ENCODE results near the gene RASSF4.

Gene RASSF4

GRCh38 chr10:44947371-44948152 lies 12.0 kb upstream of the RASSF4 start:
- in situ Hi-C loops (cut with MboI; ENCODE audit: low sequenced_read_pairs), result no loop called here

GRCh38 chr10:44948642-44949041 lies 11.0 kb upstream of the RASSF4 start:
- in situ Hi-C loops (cut with MboI; ENCODE audit: low sequenced_read_pairs), result no loop called here

- in situ Hi-C loops (cut with MboI; ENCODE audit: low sequenced_read_pairs), result no loop called here
Observed at GRCh38 chr10:44949127-44949802, 10.3 kb upstream of the RASSF4 start.

- in situ Hi-C loops (cut with MboI; ENCODE audit: low sequenced_read_pairs), result loop anchor here (25.0 kb wide), 1 partner anchor 1538 kb away; the partner anchor contains the start of gene HNRNPF
Observed at GRCh38 chr10:44949915-44950314, 9.7 kb upstream of the RASSF4 start.

DNA sequence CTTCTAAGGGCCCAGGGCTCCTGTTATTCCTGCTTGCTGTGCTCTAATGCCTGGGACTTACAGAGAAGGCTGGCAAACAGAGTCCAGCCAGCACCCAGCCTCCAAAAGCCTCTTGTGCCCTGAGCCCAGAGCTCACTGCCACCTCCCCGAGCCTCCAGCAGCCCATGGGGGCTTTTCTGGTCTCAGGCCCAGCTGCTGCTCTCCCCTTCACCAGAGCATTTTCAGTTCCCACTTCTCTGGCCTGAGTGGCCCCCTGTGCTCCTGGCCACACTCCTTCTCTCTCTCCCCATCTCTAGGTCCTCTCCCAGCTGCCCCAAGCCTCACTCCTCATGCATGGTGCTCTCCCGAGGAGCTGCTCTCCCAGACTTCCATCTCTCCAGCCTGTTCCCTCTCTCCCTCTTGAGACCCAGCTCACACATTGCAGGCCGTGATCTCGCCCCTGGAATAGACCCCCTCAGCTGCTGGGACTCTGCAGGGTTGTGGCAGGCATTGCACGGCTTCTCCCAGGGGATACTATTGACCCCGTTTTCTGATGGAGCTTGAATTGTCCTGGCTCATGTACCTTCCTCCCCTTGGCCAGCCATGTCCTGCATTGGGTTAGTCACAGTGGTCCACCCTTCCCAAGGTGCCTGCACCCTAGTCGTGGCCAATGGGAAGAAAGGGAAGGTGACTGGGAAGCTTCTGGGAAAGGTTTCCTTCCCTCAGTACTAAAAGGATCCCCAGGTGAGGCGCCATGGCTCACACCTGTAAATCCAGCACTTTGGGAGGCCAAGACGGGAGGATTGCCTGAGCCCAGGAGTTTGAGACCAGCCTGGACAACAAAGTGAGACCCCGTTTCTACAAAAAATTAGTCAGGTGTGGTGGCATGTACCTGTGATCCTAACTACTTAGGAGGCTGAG lies 9.0 kb upstream of the RASSF4 start:
- in situ Hi-C loops (cut with MboI; ENCODE audit: low sequenced_read_pairs), result loop anchor here (25.0 kb wide), 1 partner anchor 1538 kb away; the partner anchor contains the start of gene HNRNPF

- in situ Hi-C loops (cut with MboI; ENCODE audit: low sequenced_read_pairs), result loop anchor here (25.0 kb wide), 1 partner anchor 1539 kb away; the partner anchor contains the start of gene HNRNPF
Observed at GRCh38 chr10:44951576-44952226, 7.9 kb upstream of the RASSF4 start.

- in situ Hi-C loops (cut with MboI; ENCODE audit: low sequenced_read_pairs), result loop anchor here (25.0 kb wide), 1 partner anchor 1541 kb away; the partner anchor contains the start of gene HNRNPF
Observed at GRCh38 chr10:44952779-44953231, 6.8 kb upstream of the RASSF4 start.

DNA sequence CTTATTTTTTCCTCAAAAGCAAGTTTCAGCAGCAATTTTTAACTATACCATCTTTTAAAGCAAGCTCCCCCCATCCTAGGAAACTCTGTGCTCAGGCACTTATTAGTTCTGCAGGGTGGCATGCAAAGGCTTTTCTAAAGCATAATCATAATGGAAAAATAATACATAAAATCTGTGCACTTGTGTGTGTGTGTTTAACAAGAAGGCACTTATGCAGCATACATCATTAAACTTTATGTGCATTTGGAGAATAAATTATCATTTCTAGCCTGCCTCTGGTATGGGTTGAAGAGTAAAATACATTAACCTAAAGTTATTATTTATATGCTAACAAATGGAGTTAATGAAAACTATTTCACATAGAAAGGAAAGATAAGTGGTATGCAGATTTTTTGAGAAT lies 5.6 kb upstream of the RASSF4 start:
- in situ Hi-C loops (cut with MboI; ENCODE audit: low sequenced_read_pairs), result loop anchor here (25.0 kb wide), 1 partner anchor 1542 kb away; the partner anchor contains the start of gene HNRNPF

GRCh38 chr10:44954962-44955361 lies 4.6 kb upstream of the RASSF4 start:
- in situ Hi-C loops (cut with MboI; ENCODE audit: low sequenced_read_pairs), result loop anchor here (25.0 kb wide), 1 partner anchor 1543 kb away; the partner anchor contains the start of gene HNRNPF

DNA sequence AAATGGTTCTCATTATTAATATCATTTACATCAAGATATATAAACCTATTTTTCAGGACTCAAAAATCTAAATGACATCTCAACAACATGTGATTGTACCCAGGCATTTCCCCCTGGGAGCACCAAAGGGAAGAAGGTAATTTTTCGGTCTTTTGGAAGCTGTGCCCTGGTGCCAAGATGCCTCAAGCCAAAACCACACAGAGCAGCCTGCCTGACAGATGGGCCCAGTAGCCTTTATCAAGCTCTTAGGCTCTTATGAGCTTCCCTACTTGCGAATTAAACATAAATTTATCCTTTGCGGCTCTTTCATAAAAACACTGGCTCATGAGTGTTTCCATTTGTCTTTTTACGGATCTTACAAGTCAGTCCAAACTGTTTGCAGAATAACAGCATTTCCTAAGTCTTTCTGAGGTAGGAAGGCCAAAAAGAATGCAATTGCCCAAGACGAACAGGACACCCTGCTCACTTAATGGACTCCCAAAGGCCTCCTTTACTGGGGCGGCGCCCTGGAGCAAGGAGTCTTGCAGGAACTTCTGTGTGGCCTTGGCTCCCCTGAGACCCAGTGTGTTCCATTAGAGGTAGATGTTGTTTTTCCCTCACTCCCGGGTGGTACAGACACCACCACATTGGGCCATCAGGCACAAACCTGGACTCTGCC lies 4.1 kb upstream of the RASSF4 start:
- in situ Hi-C loops (cut with MboI; ENCODE audit: low sequenced_read_pairs), result loop anchor here (25.0 kb wide), 1 partner anchor 1543 kb away; the partner anchor contains the start of gene HNRNPF

- in situ Hi-C loops (cut with MboI; ENCODE audit: low sequenced_read_pairs), result loop anchor here (25.0 kb wide), 1 partner anchor 1544 kb away; the partner anchor contains the start of gene HNRNPF
Observed at GRCh38 chr10:44956226-44956625, 3.4 kb upstream of the RASSF4 start.

DNA sequence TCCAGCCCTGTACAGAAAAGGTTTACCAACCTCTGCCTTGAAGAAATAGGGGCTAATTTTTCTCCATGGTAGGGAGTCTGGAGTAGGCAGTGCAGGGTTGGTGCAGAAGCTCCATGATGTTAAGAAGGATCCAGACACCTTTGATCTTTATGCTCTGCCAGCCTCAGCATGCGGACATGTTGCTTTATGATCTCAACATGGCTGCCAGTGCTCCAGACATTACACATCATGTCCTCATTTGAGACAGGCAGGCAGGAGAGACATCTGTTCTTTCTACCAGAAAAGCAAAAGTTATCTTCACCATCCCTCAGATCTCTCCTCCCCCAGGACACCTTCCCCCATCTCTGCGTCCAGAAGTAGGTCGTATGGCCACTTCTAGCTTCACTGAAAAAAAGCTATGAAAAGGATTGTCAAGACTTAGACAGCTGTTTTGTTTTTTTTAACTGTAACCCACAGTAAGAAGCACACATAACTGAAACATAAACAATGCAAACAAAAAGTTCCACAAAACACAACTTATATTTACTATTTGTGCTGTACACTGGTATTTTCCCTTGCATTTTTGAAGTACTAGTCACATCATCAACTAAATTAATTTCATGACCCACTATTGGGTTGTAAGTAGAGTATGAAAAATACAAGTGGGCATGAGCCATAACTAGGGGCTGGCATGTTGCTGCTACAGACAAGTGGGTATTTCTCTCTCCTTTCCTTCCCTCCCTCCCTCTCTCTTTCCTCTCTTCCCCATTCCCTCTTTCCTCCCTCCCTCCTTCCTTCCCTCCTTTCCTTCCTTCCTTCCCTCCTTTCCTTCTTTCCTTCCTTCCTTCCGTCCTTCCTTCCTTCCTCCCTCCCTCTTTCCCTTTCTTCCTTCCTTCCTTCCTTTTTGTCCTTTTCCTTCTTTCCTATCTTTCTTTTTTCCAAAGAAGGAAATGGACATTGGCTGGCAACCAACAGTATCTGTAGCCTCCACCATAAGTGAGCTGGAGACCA lies 2.6 kb upstream of the RASSF4 start:
- in situ Hi-C loops (cut with MboI; ENCODE audit: low sequenced_read_pairs), result loop anchor here (25.0 kb wide), 1 partner anchor 1545 kb away; the partner anchor contains the start of gene HNRNPF

GRCh38 chr10:44958196-44958897 lies 1.3 kb upstream of the RASSF4 start:
- in situ Hi-C loops (cut with MboI; ENCODE audit: low sequenced_read_pairs), result loop anchor here (25.0 kb wide), 1 partner anchor 1546 kb away; the partner anchor contains the start of gene HNRNPF

DNA sequence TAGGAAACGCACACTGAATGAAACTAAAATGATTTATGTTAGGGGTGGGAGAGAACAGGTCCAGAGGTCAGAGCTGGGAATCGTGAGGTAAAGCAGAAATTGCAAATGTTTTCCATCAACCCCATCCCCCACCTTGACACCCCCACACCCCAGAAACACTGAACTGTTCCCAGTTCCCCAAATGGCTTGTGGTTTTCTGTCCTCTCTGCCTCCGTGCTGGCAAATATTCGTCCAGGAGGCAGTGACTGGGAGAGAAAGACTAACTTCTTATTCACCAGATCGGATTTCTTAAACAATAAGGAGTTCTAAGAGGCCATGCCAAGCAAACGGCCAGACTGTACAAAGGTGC lies 730 bp upstream of the RASSF4 start:
- in situ Hi-C loops (cut with MboI; ENCODE audit: low sequenced_read_pairs), result loop anchor here (25.0 kb wide), 1 partner anchor 1547 kb away; the partner anchor contains the start of gene HNRNPF

- in situ Hi-C loops (cut with MboI; ENCODE audit: low sequenced_read_pairs), result loop anchor here (25.0 kb wide), 1 partner anchor 1548 kb away; the partner anchor contains the start of gene HNRNPF
Observed at GRCh38 chr10:44960088-44960460, 472 bp downstream of the RASSF4 start.

- in situ Hi-C loops (cut with MboI; ENCODE audit: low sequenced_read_pairs), result loop anchor here (25.0 kb wide), 1 partner anchor 1548 kb away; the partner anchor contains the start of gene HNRNPF
Observed at GRCh38 chr10:44960482-44961229, 1.1 kb downstream of the RASSF4 start.

- in situ Hi-C loops (cut with MboI; ENCODE audit: low sequenced_read_pairs), result loop anchor here (25.0 kb wide), 1 partner anchor 1549 kb away; the partner anchor contains the start of gene HNRNPF
Observed at GRCh38 chr10:44961230-44961571, 1.6 kb downstream of the RASSF4 start.

Data from HL-60/S4 treated with retinoic acid at 250 ng/mL for 4 days and 3 days (cell line).